Kidney (tissue), 14 donors: Measurements from ENCODE around the gene GUCA2B. TPM values are rescaled to one million over a fixed set of nuclear protein-coding genes. Genes with fewer than 3 reads are reported as not detected.

Source experiments
- DNase-seq, 5 donors: peaks; one replicate each; pipeline ENCODE4 v3.0.0-alpha.2; 2013 to 2020
- FAIRE-seq: peaks from 2 replicates; lab custom pipeline; 2012; peaks lifted over from hg19 to GRCh38; lab: Jason Lieb, UNC
- H3K27ac ChIP-seq, 2 donors: one replicate each; pipeline ENCODE4 v1.7.0; 2013; ENCODE audit warnings: low read depth in 2 of 2, low read length in 2 of 2, inconsistent platforms in 1 of 2
- H3K27me3 ChIP-seq: one replicate; pipeline ENCODE4 v1.7.1; 2013; ENCODE audit warnings: low read length, inconsistent platforms; ENCODE audit not compliant: control insufficient read depth, insufficient read depth
- H3K36me3 ChIP-seq, 3 donors: one replicate each; pipeline versions ENCODE4 v1.7.0 to v1.7.1; 2013; ENCODE audit warnings: low read length in 3 of 3, control low read depth in 1 of 3, inconsistent platforms in 1 of 3; ENCODE audit not compliant: insufficient read depth in 3 of 3, control insufficient read depth in 2 of 3
- H3K4me1 ChIP-seq, 3 donors: one replicate each; pipeline versions ENCODE4 v1.7.0 to v1.7.1; 2013; ENCODE audit warnings: low read length in 3 of 3, inconsistent platforms in 1 of 3, low read depth in 1 of 3; ENCODE audit not compliant: control insufficient read depth in 2 of 3, insufficient read depth in 2 of 3
- H3K4me3 ChIP-seq, 3 donors: one replicate each; pipeline versions ENCODE4 v1.7.0 to v1.8.1; 2013; ENCODE audit warnings: low read length in 3 of 3, control low read depth in 1 of 3, inconsistent platforms in 1 of 3
- H3K9ac ChIP-seq, 3 donors: one replicate each; pipeline versions ENCODE4 v1.7.0 to v1.7.1; 2013; ENCODE audit warnings: low read length in 3 of 3, control low read depth in 1 of 3, inconsistent platforms in 1 of 3
- H3K9me3 ChIP-seq, 3 donors: one replicate each; pipeline versions ENCODE4 v1.7.0 to v1.7.1; 2013; ENCODE audit warnings: low read length in 3 of 3, control low read depth in 1 of 3, inconsistent platforms in 1 of 3; ENCODE audit not compliant: control insufficient read depth in 2 of 3, insufficient read depth in 1 of 3
- CTCF ChIP-seq: IDR thresholded peaks from 3 replicates; pipeline ENCODE4 v1.5.1; 2012; ENCODE audit warnings: mild to moderate bottlenecking, moderate library complexity, borderline replicate concordance; ENCODE audit not compliant: insufficient read depth; ENCODE audit errors: extremely low read depth
- intact Hi-C: fragments of 100-400 bp; cut with DNase I; formaldehyde crosslinking; loops from one replicate; pipeline ENCODE4 v1.11.1; 2022
- polyA plus RNA-seq: library from polyadenylated mRNA; stranded (reverse); fragments of 350-450 nt; fragmentation: Illumina TruSeq; extraction: RNeasy Lipid Tissue Mini Kit (QIAGEN cat#74804); gene quantifications from one replicate; pipeline ENCODE4 v1.2.3, GENCODE V29; 2014; ENCODE audit warnings: low read depth, low replicate concordance; ENCODE audit not compliant: insufficient read depth
- total RNA-seq: library from RNA; stranded (reverse); fragmentation: NEBNext Ultra II Directional; extraction: Animal tissue kit (Norgen Biotek cat#: 25700); gene quantifications from one replicate; pipeline ENCODE4 v1.2.1, GENCODE V29; 2021
- donor health status: control.
- donor health status: control.
- donor health status: control.
- donor health status: control.
- donor health status: control.
- donor health status: DM: yes; HTN: yes; CAD: no.
- donor health status: Normal renal cell carcinoma (clear cell type).

Gene GUCA2B
- total and polyA plus RNA-seq, 2 donors from 2014 or later = not detected

GRCh38 chr1:42145389-42145716, 7.9 kb upstream of the GUCA2B start:
- intact Hi-C loops = no loop called here
- Histone ChIP-seq H3K4me1 (peaks cover 0 to 5% (median 0%) of the 10 kb centered on the region in 3 donors), H3K4me3 (no peak overlapping the region), H3K36me3 (no peaks in the 10 kb centered on the region), H3K9ac (no peak overlapping the region), H3K9me3 (no peaks in the 10 kb centered on the region), H3K27ac (no peak overlapping the region), H3K27me3 (peaks cover 3% of the 10 kb centered on the region)
- no peak for DNase-seq
- no peak for TF ChIP-seq CTCF
- FAIRE-seq = no peak

- H3K4me3 ChIP-seq = no peak overlapping the region
- peaks cover 0 to 5% (median 0%) of the 10 kb centered on the region in 3 donors for H3K4me1 ChIP-seq
- peaks cover 3% of the 10 kb centered on the region for H3K27me3 ChIP-seq
- DNase-seq = peak in 3 of 5 donors; percentile 12 to 28 (median 18)
- TF ChIP-seq CTCF = no peak
- no peak overlapping the region for H3K27ac ChIP-seq
- no peak overlapping the region for H3K9ac ChIP-seq
- FAIRE-seq = no peak
- no peaks in the 10 kb centered on the region for H3K9me3 ChIP-seq
- intact Hi-C loops = no loop called here
- no peaks in the 10 kb centered on the region for H3K36me3 ChIP-seq
These were observed 7.2 kb upstream of the GUCA2B start for GRCh38 chr1:42145764-42146625.

GRCh38 chr1:42146626-42147320, 6.4 kb upstream of the GUCA2B start:
- Histone ChIP-seq H3K4me1 (peaks cover 0 to 5% (median 0%) of the 10 kb centered on the region in 3 donors), H3K27me3 (peaks cover 3% of the 10 kb centered on the region), H3K9me3 (no peaks in the 10 kb centered on the region), H3K27ac (no peak overlapping the region), H3K9ac (no peak overlapping the region), H3K4me3 (no peak overlapping the region), H3K36me3 (no peaks in the 10 kb centered on the region)
- intact Hi-C loops = no loop called here
- peak; percentile 81 to 91 (median 83) for DNase-seq
- FAIRE-seq = peak; percentile 72
- TF ChIP-seq CTCF = peak; percentile 97
